Smooth muscle cell (in vitro differentiated cells): ENCODE results near the gene RPL3. TPM values are rescaled to one million over a fixed set of nuclear protein-coding genes. Genes with fewer than 3 reads are reported as not detected.
"Not testable (repeated sequence)": the region's sequence is repeated elsewhere in the genome, so short reads cannot be mapped to it uniquely, and the experiment has no call there.

Source experiments
- DNase-seq: peaks from one replicate; lab custom pipeline; 2025; ENCODE audit not compliant: unreplicated experiment; lab: John Stamatoyannopoulos, UW
- H2AFZ ChIP-seq: fragments of 200-600 bp; sonication (generic); 2 replicates; pipeline ENCODE4 v1.6.0; 2016; ENCODE audit warnings: antibody characterized with exemption, low read depth, mild to moderate bottlenecking
- H3F3A ChIP-seq: fragments of 200-600 bp; sonication (generic); 2 replicates; pipeline ENCODE4 v1.6.0; 2017; ENCODE audit warnings: antibody characterized with exemption, low read depth
- H3K27ac ChIP-seq: fragments of 200-600 bp; sonication (generic); 2 replicates; pipeline ENCODE4 v1.5.1; 2016; ENCODE audit warnings: low read depth, mild to moderate bottlenecking
- H3K27me3 ChIP-seq: fragments of 200-600 bp; sonication (generic); 2 replicates; pipeline ENCODE4 v1.6.1; 2016; ENCODE audit warnings: low read depth, mild to moderate bottlenecking
- H3K36me3 ChIP-seq: fragments of 200-600 bp; sonication (generic); 2 replicates; pipeline ENCODE4 v1.5.1; 2016; ENCODE audit warnings: low read depth
- H3K4me1 ChIP-seq: fragments of 200-600 bp; sonication (generic); 2 replicates; pipeline ENCODE4 v1.5.1; 2016; ENCODE audit warnings: low read depth
- H3K4me2 ChIP-seq: fragments of 200-600 bp; sonication (generic); 2 replicates; pipeline ENCODE4 v1.6.0; 2016; ENCODE audit warnings: mild to moderate bottlenecking
- H3K4me3 ChIP-seq: fragments of 200-600 bp; sonication (generic); 2 replicates; pipeline ENCODE4 v1.5.1; 2016; ENCODE audit warnings: mild to moderate bottlenecking
- H3K79me2 ChIP-seq: fragments of 200-600 bp; sonication (generic); 2 replicates; pipeline ENCODE4 v1.6.0; 2016; ENCODE audit warnings: low read depth, mild to moderate bottlenecking
- H3K9ac ChIP-seq: fragments of 200-600 bp; sonication (generic); 2 replicates; pipeline ENCODE4 v1.6.0; 2016; ENCODE audit warnings: low read depth
- H3K9me3 ChIP-seq: fragments of 200-600 bp; sonication (generic); replicated peaks from 2 replicates; pipeline ENCODE4 v1.5.1; 2016; ENCODE audit warnings: low read depth
- H4K20me1 ChIP-seq: fragments of 200-600 bp; sonication (generic); 2 replicates; pipeline ENCODE4 v1.6.0; 2016; ENCODE audit warnings: low read depth
- CTCF ChIP-seq: fragments of 200-600 bp; sonication (generic); IDR thresholded peaks from 2 replicates; pipeline ENCODE4 v1.5.1; 2017; ENCODE audit warnings: borderline replicate concordance, mild to moderate bottlenecking, antibody characterized with exemption; ENCODE audit not compliant: insufficient read depth, poor library complexity, severe bottlenecking
- WGBS: methylation state at CpG from one replicate; pipeline ENCODE4 v1.1.7; 2016; ENCODE audit warnings: low lambda C conversion rate; 5-methylcytosine and 5-hydroxymethylcytosine counted together
- polyA plus RNA-seq: library from polyadenylated mRNA; unstranded; fragments of >200 nt; fragmentation: Nextera tagmentation; extraction: Ambion mirVana; gene quantifications from 2 replicates; pipeline ENCODE4 v1.2.1, GENCODE V29; 2016
- total RNA-seq: library from RNA; depleted of rRNA; stranded (reverse); fragments of >200 nt; gene quantifications from 2 replicates; pipeline ENCODE4 v1.2.3, GENCODE V29; 2014

RPL3 gene
- total and polyA plus RNA-seq, 2 experiments from 2014 or later, result 717 to 1,022 TPM

DNA sequence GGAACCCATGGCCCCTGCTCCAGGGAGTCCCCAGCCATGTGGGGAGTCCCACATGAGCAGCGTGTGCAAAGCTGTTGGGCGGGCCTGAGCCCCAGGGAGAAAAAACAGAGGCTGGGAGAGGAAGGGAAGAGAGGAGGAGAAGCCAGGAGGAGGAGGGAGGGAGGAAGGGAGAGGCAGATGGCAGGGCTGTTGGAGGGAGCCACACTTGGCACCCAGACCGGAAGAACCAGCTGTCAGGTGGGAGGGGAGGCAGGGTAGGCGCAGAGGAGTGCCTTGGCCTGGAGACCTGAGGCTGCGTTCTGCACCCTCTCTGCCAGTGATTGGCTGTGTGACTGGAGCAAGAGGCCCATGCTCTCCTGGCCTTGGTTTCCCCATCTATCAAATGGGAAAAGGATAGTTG is 37.0 kb upstream of the RPL3 start:
- DNase-seq, result no peak
- peaks cover 2% of the 10 kb centered on the region for H3K4me1 ChIP-seq
- no peaks in the 10 kb centered on the region for H3K79me2 ChIP-seq
- H3K36me3 ChIP-seq, result no peaks in the 10 kb centered on the region
- no peak overlapping the region for H3K27ac ChIP-seq
- no peak overlapping the region for H3K4me3 ChIP-seq
- H2AFZ ChIP-seq, result no peak overlapping the region
- no peaks in the 10 kb centered on the region for H3F3A ChIP-seq
- no peaks in the 10 kb centered on the region for H3K27me3 ChIP-seq
- H3K4me2 ChIP-seq, result no peak overlapping the region
- peaks cover 14% of the 10 kb centered on the region for H4K20me1 ChIP-seq
- TF ChIP-seq CTCF, result no peak
- no peak overlapping the region for H3K9ac ChIP-seq
- 96% methylated on average over 5 of the region's 5 CpGs for WGBS
- no peaks in the 10 kb centered on the region for H3K9me3 ChIP-seq

- not testable (repeated sequence) for H3K36me3 ChIP-seq, H3F3A ChIP-seq, H2AFZ ChIP-seq, H3K79me2 ChIP-seq, H3K4me2 ChIP-seq, H3K4me3 ChIP-seq, H3K27ac ChIP-seq, H3K27me3 ChIP-seq, H3K9ac ChIP-seq, DNase-seq, H3K9me3 ChIP-seq, H3K4me1 ChIP-seq
- peaks cover 20% of the 10 kb centered on the region for H4K20me1 ChIP-seq
- WGBS, result 98% methylated on average over 14 of the region's 14 CpGs
Observed at GRCh38 chr22:39355805-39356204, 36.4 kb upstream of the RPL3 start.

DNA sequence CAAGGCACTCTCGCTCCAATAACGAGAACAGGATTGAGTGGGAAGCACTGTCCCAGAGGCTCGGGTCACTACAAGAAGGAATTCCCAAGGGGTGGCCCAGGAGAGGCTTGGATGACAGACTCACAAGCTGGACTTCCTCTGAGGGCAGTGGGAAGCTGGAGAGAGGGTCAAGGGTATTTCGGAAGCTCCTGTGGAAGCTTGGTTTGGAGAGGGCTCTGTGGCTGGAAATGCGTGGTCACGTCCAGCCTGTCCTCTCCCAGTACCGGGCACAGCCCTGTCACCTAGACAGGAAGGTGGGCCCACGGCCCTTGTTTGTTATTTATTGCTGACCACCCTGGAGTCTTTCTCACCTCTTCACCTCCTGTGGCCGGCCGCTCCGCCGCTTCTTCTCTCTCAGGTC is 35.7 kb upstream of the RPL3 start:
- H4K20me1 ChIP-seq, result peaks cover 22% of the 10 kb centered on the region
- H3K9ac ChIP-seq, result no peak overlapping the region
- H3K79me2 ChIP-seq, result no peaks in the 10 kb centered on the region
- 97% methylated on average over 12 of the region's 12 CpGs for WGBS
- peaks cover 11% of the 10 kb centered on the region for H3K4me1 ChIP-seq
- H3K36me3 ChIP-seq, result no peaks in the 10 kb centered on the region
- no peak overlapping the region for H3K27ac ChIP-seq
- H3K9me3 ChIP-seq, result no peaks in the 10 kb centered on the region
- no peak overlapping the region for H3K4me2 ChIP-seq
- no peak for TF ChIP-seq CTCF
- DNase-seq, result no peak
- H3K27me3 ChIP-seq, result no peaks in the 10 kb centered on the region
- no peak overlapping the region for H2AFZ ChIP-seq
- H3K4me3 ChIP-seq, result no peak overlapping the region
- no peaks in the 10 kb centered on the region for H3F3A ChIP-seq

GRCh38 chr22:39353346-39353745 is 33.9 kb upstream of the RPL3 start:
- TF ChIP-seq CTCF, result no peak
- H3K9me3 ChIP-seq, result no peaks in the 10 kb centered on the region
- no peaks in the 10 kb centered on the region for H3K36me3 ChIP-seq
- WGBS, result 77% methylated on average over 9 of the region's 9 CpGs
- H3F3A ChIP-seq, result no peaks in the 10 kb centered on the region
- H3K9ac ChIP-seq, result no peak overlapping the region
- no peaks in the 10 kb centered on the region for H3K79me2 ChIP-seq
- H3K27ac ChIP-seq, result no peak overlapping the region
- no peak overlapping the region for H3K4me2 ChIP-seq
- no peak overlapping the region for H2AFZ ChIP-seq
- DNase-seq, result no peak
- H3K27me3 ChIP-seq, result no peaks in the 10 kb centered on the region
- peaks cover 11% of the 10 kb centered on the region for H3K4me1 ChIP-seq
- H4K20me1 ChIP-seq, result peaks cover 22% of the 10 kb centered on the region
- H3K4me3 ChIP-seq, result no peak overlapping the region
